Mesodermal cell (in vitro differentiated cells): Measurements from ENCODE around the gene FOXP1.
A peak's percentile ranks its signal among the peaks of the same experiment; 100 is the strongest.

Experiments used
- H3K27ac ChIP-seq: 2 replicates; pipeline ENCODE4 v1.7.0; 2013; ENCODE audit warnings: mild to moderate bottlenecking, low read depth, low read length, moderate library complexity; ENCODE audit not compliant: severe bottlenecking
- H3K36me3 ChIP-seq: 2 replicates; pipeline ENCODE4 v1.7.1; 2013; ENCODE audit warnings: mild to moderate bottlenecking, low read length, moderate library complexity; ENCODE audit not compliant: control insufficient read depth, insufficient read depth
- H3K4me1 ChIP-seq: one replicate; pipeline ENCODE4 v1.7.1; 2013; ENCODE audit warnings: mild to moderate bottlenecking, low read length; ENCODE audit not compliant: insufficient read depth, control insufficient read depth, poor library complexity, severe bottlenecking
- H3K4me3 ChIP-seq: 2 replicates; pipeline ENCODE4 v1.7.0; 2013; ENCODE audit warnings: low read length, control low read depth, mild to moderate bottlenecking; ENCODE audit not compliant: insufficient read depth, poor library complexity, severe bottlenecking; ENCODE audit errors: extremely low read depth
- H3K9me3 ChIP-seq: 2 replicates; pipeline ENCODE4 v1.7.1; 2013; ENCODE audit warnings: mild to moderate bottlenecking, low read length, moderate library complexity; ENCODE audit not compliant: control insufficient read depth
- WGBS, 2 experiments: methylation state at CpG; one replicate each; pipeline ENCODE4 v1.1.5; 2013; ENCODE audit warnings: missing lambda C conversion rate in 2 of 2; ENCODE audit not compliant: insufficient coverage in 2 of 2; 5-methylcytosine and 5-hydroxymethylcytosine counted together

The FOXP1 gene

GRCh38 chr3:71310359-71310979 is 273.1 kb downstream of the FOXP1 start:
- Histone ChIP-seq H3K4me3 (no peak overlapping the region), H3K9me3 (no peaks in the 10 kb centered on the region), H3K36me3 (no peaks in the 10 kb centered on the region), H3K4me1 (peaks cover 21% of the 10 kb centered on the region), H3K27ac (peak overlapping the region; percentile 69)
- WGBS, 2 experiments, result 87 to 89% methylated on average over 8 of the region's 9 CpGs

GRCh38 chr3:71309886-71310285 is 273.6 kb downstream of the FOXP1 start:
- no peaks in the 10 kb centered on the region for H3K36me3 ChIP-seq
- no peak overlapping the region for H3K4me3 ChIP-seq
- no peaks in the 10 kb centered on the region for H3K9me3 ChIP-seq
- peaks cover 21% of the 10 kb centered on the region for H3K4me1 ChIP-seq
- no peak overlapping the region for H3K27ac ChIP-seq
- WGBS, 2 experiments, result no CpG with 5 or more reads among the region's 1 CpG

GRCh38 chr3:71309342-71309741 is 274.2 kb downstream of the FOXP1 start:
- 90 to 93% methylated on average over 3 of the region's 3 CpGs for WGBS, 2 experiments
- H3K36me3 ChIP-seq, result no peaks in the 10 kb centered on the region
- no peak overlapping the region for H3K4me3 ChIP-seq
- H3K27ac ChIP-seq, result no peak overlapping the region
- no peaks in the 10 kb centered on the region for H3K9me3 ChIP-seq
- H3K4me1 ChIP-seq, result peaks cover 21% of the 10 kb centered on the region

GRCh38 chr3:71308836-71309235 is 274.7 kb downstream of the FOXP1 start:
- Histone ChIP-seq H3K9me3 (no peaks in the 10 kb centered on the region), H3K4me1 (peaks cover 21% of the 10 kb centered on the region), H3K36me3 (no peaks in the 10 kb centered on the region), H3K4me3 (no peak overlapping the region), H3K27ac (peak overlapping the region; percentile 58)
- 100% methylated on average over 1 to 2 of the region's 4 CpGs for WGBS, 2 experiments

GRCh38 chr3:71307991-71308697 is 275.4 kb downstream of the FOXP1 start:
- WGBS, 2 experiments, result 89 to 91% methylated on average over 13 to 14 of the region's 17 CpGs
- Histone ChIP-seq H3K9me3 (no peaks in the 10 kb centered on the region), H3K27ac (peak overlapping the region; percentile 58), H3K4me3 (no peak overlapping the region), H3K36me3 (no peaks in the 10 kb centered on the region), H3K4me1 (peaks cover 21% of the 10 kb centered on the region)

GRCh38 chr3:71305231-71306206 is 278.0 kb downstream of the FOXP1 start:
- Histone ChIP-seq H3K4me3 (peak overlapping the region; percentile 36), H3K27ac (peak overlapping the region; percentile 75)

GRCh38 chr3:71304684-71305083 is 278.8 kb downstream of the FOXP1 start:
- Histone ChIP-seq H3K4me3 (peak overlapping the region; percentile 36), H3K9me3 (no peaks in the 10 kb centered on the region), H3K27ac (peak overlapping the region; percentile 75), H3K36me3 (no peaks in the 10 kb centered on the region), H3K4me1 (peaks cover 12% of the 10 kb centered on the region)
- 0 to 10% methylated on average over 2 to 3 of the region's 3 CpGs for whole genome bisulfite sequencing, 2 experiments

More at GRCh38 chr3:71305231-71306206, 278.0 kb downstream of the FOXP1 start:
- no peaks in the 10 kb centered on the region for H3K36me3 ChIP-seq
- WGBS, 2 experiments, result 1 to 4% methylated on average over 12 of the region's 21 CpGs
- peaks cover 20% of the 10 kb centered on the region for H3K4me1 ChIP-seq
- H3K9me3 ChIP-seq, result no peaks in the 10 kb centered on the region

- peaks cover 9% of the 10 kb centered on the region for H3K4me1 ChIP-seq
- H3K4me3 ChIP-seq, result peak overlapping the region; percentile 36
- WGBS, 2 experiments, result no CpG with 5 or more reads among the region's 3 CpGs
- H3K27ac ChIP-seq, result no peak overlapping the region
- H3K36me3 ChIP-seq, result no peaks in the 10 kb centered on the region
- no peaks in the 10 kb centered on the region for H3K9me3 ChIP-seq
Observed at GRCh38 chr3:71304247-71304646, 279.3 kb downstream of the FOXP1 start.

GRCh38 chr3:71303627-71304200 is 279.8 kb downstream of the FOXP1 start:
- 0% methylated on average over 2 of the region's 6 CpGs for WGBS, 2 experiments
- Histone ChIP-seq H3K27ac (no peak overlapping the region), H3K4me3 (no peak overlapping the region)

GRCh38 chr3:71302604-71303003 is 280.9 kb downstream of the FOXP1 start:
- no peak overlapping the region for H3K4me3 ChIP-seq
- no peak overlapping the region for H3K27ac ChIP-seq
- H3K9me3 ChIP-seq, result no peaks in the 10 kb centered on the region
- peaks cover 6% of the 10 kb centered on the region for H3K4me1 ChIP-seq
- H3K36me3 ChIP-seq, result no peaks in the 10 kb centered on the region
- 92% methylated on average over 1 of the region's 2 CpGs; no CpG with 5 or more reads in 1 of the 2 experiments for WGBS, 2 experiments

More at GRCh38 chr3:71303627-71304200, 279.8 kb downstream of the FOXP1 start:
- Histone ChIP-seq H3K4me1 (peaks cover 6% of the 10 kb centered on the region), H3K9me3 (no peaks in the 10 kb centered on the region), H3K36me3 (no peaks in the 10 kb centered on the region)
